Fibroblast of the aortic adventitia (primary cell): ENCODE results near the gene NPW. TPM values are rescaled to one million over a fixed set of nuclear protein-coding genes. Genes with fewer than 3 reads are reported as not detected.

ENCODE experiments used
- DNase-seq: peaks from one replicate; pipeline ENCODE4 v3.0.0-alpha.2; 2010; ENCODE audit warnings: low read depth
- H3K4me3 ChIP-seq: 2 replicates; pipeline ENCODE4 v1.5.1; 2011; ENCODE audit warnings: low read depth, mild to moderate bottlenecking, control low read depth, low read length, moderate library complexity
- CTCF ChIP-seq: IDR thresholded peaks from 2 replicates; pipeline ENCODE4 v1.5.1; 2011; ENCODE audit warnings: mild to moderate bottlenecking, low read length, control low read depth, inconsistent platforms; ENCODE audit not compliant: insufficient read depth
- total RNA-seq: library from RNA; depleted of rRNA; stranded (reverse); fragments of >200 nt; gene quantifications from 2 replicates; pipeline ENCODE4 v1.2.3, GENCODE V29; 2012; ENCODE audit warnings: low replicate concordance

The NPW gene
- total RNA-seq, 1 donor: 0.45 TPM

DNA sequence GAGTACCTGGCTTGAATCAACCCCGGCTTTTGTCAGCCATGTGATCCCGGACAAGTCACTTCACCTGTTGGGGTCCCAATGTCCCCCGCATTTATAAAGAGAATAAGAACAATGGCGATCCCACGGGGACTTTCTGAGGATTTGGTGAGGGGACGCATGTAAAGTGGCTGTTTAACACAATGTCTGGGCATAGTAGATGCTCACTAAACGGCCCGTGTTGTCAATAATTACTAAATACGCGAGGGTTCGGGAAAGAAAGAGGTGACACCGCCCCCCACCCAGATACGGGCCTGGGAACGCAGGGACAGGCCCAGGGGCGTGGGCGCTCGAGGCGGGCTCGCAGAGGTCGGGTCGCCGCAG is 28.0 kb upstream of the NPW start:
- no peak for TF ChIP-seq CTCF
- DNase-seq: no peak
- H3K4me3 ChIP-seq: peak overlapping the region; percentile 54

- H3K4me3 ChIP-seq: peak overlapping the region; percentile 54
- DNase-seq: peak; percentile 88
- TF ChIP-seq CTCF: no peak
Measured at GRCh38 chr16:1991948-1992703, 27.5 kb upstream of the NPW start.

DNA sequence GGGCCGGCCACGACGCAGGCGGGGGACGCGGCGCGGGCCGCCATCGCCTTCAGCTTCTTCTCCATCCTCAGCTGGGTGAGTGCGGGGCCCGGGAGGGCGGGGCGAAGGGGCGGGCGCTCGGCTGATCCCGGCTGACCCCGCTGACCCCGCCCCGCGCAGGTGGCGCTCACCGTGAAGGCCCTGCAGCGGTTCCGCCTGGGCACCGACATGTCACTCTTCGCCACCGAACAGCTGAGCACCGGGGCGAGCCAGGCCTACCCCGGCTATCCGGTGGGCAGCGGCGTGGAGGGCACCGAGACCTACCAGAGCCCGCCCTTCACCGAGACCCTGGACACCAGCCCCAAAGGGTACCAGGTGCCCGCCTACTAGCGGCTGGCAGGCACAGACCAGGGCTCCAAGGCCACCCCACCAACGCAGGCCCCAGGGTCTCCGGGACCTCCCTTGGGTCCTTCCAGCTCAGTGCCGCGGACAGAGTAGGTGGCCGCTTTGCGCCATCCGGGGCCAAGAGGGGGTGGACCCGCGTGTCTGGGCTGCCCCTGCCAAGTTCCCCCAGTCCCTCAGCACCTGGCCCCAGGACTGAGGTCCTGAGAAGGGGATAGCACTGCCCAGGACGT is 26.8 kb upstream of the NPW start:
- no peak for TF ChIP-seq CTCF
- DNase-seq: no peak
- no peak overlapping the region for H3K4me3 ChIP-seq

GRCh38 chr16:1993731-1994131 is 25.9 kb upstream of the NPW start:
- no peak for DNase-seq
- TF ChIP-seq CTCF: no peak
- no peak overlapping the region for H3K4me3 ChIP-seq

GRCh38 chr16:1997494-1998359 is 21.9 kb upstream of the NPW start:
- TF ChIP-seq CTCF: no peak
- DNase-seq: no peak
- H3K4me3 ChIP-seq: no peak overlapping the region

- TF ChIP-seq CTCF: no peak
- H3K4me3 ChIP-seq: no peak overlapping the region
- DNase-seq: no peak
Measured at GRCh38 chr16:1998360-1998835, 21.2 kb upstream of the NPW start.
